Stimulated activated CD8-positive, alpha-beta memory T cell treated with anti-CD3 and anti-CD28 coated beads, Interleukin-2, amount 100 ng/mL, for 1 hour (primary cell): Measurements from ENCODE around the gene C5orf15.
"Not testable (repeated sequence)": the region's sequence is repeated elsewhere in the genome, so short reads cannot be mapped to it uniquely, and the experiment has no call there.

ENCODE experiments used
- DNase-seq, 2 donors: peaks; one replicate each; pipeline ENCODE4 v3.0.0-alpha.2; 2020; ENCODE audit warnings: low read depth in 2 of 2

Gene C5orf15

GRCh38 chr5:133994297-133994989 is 26.0 kb upstream of the C5orf15 start:
- DNase-seq, result no peak

GRCh38 chr5:133993185-133993936 is 24.9 kb upstream of the C5orf15 start:
- no peak for DNase-seq

- no peak for DNase-seq
Observed at GRCh38 chr5:133992429-133993155, 24.2 kb upstream of the C5orf15 start.

- no peak for DNase-seq
Observed at GRCh38 chr5:133991171-133991910, 22.9 kb upstream of the C5orf15 start.

GRCh38 chr5:133990396-133990795 is 22.0 kb upstream of the C5orf15 start:
- DNase-seq, result no peak

- DNase-seq, result no peak
Observed at GRCh38 chr5:133985540-133986180, 17.2 kb upstream of the C5orf15 start.

- DNase-seq, result no peak
Observed at GRCh38 chr5:133983674-133984073, 15.2 kb upstream of the C5orf15 start.

GRCh38 chr5:133981714-133982113 is 13.3 kb upstream of the C5orf15 start:
- no peak for DNase-seq

GRCh38 chr5:133980652-133981051 is 12.2 kb upstream of the C5orf15 start:
- no peak for DNase-seq

GRCh38 chr5:133978943-133979342 is 10.5 kb upstream of the C5orf15 start:
- no peak for DNase-seq

- DNase-seq, result no peak
Observed at GRCh38 chr5:133977858-133978257, 9.4 kb upstream of the C5orf15 start.

- DNase-seq, result no peak
Observed at GRCh38 chr5:133977161-133977787, 8.8 kb upstream of the C5orf15 start.

- not testable (repeated sequence) for DNase-seq
Observed at GRCh38 chr5:133975546-133975945, 7.1 kb upstream of the C5orf15 start.

- DNase-seq, result no peak
Observed at GRCh38 chr5:133974142-133974541, 5.7 kb upstream of the C5orf15 start.

GRCh38 chr5:133970325-133970909 is 2.0 kb upstream of the C5orf15 start:
- DNase-seq, result no peak

- DNase-seq, result no peak
Observed at GRCh38 chr5:133969654-133970324, 1.4 kb upstream of the C5orf15 start.

GRCh38 chr5:133967698-133968203 is 674 bp downstream of the C5orf15 start:
- no peak for DNase-seq

GRCh38 chr5:133967124-133967523 is 1.3 kb downstream of the C5orf15 start:
- no peak for DNase-seq

GRCh38 chr5:133966090-133966489 is 2.3 kb downstream of the C5orf15 start:
- DNase-seq, result no peak
